ENCODE data around the gene PIP4K2A. TPM values are rescaled to one million over a fixed set of nuclear protein-coding genes. Genes with fewer than 3 reads are reported as not detected.
"Not testable (repeated sequence)": the region's sequence is repeated elsewhere in the genome, so short reads cannot be mapped to it uniquely, and the experiment has no call there.

Gene PIP4K2A
- total RNA-seq, 2 experiments from 2014 or later: 126 to 137 TPM

DNA sequence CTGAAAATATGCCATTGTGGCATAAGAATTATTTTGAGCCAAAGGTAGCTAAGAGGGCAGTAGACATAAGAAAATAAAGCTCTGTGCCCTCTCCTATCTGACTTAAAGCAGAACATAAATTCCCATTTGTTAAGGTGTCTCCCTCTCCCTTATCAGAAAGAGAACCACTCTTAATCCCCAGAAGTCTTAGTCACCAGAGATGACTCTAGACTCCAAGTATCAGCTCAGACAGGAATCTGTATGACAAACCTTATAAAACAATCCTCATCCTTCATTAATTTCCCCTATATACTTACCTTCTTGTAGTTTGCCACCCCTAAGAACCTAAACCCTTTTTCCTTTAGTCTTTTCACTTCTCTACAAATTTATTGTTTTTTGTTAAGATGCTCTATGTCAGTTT is 21.8 kb upstream of the PIP4K2A start:
- H3K4me1 Mint-ChIP-seq: no peaks in the 10 kb centered on the region
- DNase-seq: no peak
- CTCF ChIA-PET: no interaction called here
- no peak overlapping the region for H3K4me3 Mint-ChIP-seq
- no peaks in the 10 kb centered on the region for H3K36me3 Mint-ChIP-seq (ENCODE audit: low read depth)
- H3K27me3 Mint-ChIP-seq: peaks cover 6% of the 10 kb centered on the region
- no peaks in the 10 kb centered on the region for H3K9me3 Mint-ChIP-seq
- no peak overlapping the region for H3K27ac Mint-ChIP-seq
- POLR2A ChIA-PET: no interaction called here

- H3K4me1 Mint-ChIP-seq: no peaks in the 10 kb centered on the region
- peaks cover 6% of the 10 kb centered on the region for H3K27me3 Mint-ChIP-seq
- no peak overlapping the region for H3K27ac Mint-ChIP-seq
- H3K4me3 Mint-ChIP-seq: no peak overlapping the region
- no peaks in the 10 kb centered on the region for H3K9me3 Mint-ChIP-seq
- H3K36me3 Mint-ChIP-seq (ENCODE audit: low read depth): no peaks in the 10 kb centered on the region
- ChIA-PET CTCF (no interaction called here), POLR2A (no interaction called here)
- no peak for DNase-seq
These were observed 19.6 kb upstream of the PIP4K2A start for GRCh38 chr10:22733992-22734391.

DNA sequence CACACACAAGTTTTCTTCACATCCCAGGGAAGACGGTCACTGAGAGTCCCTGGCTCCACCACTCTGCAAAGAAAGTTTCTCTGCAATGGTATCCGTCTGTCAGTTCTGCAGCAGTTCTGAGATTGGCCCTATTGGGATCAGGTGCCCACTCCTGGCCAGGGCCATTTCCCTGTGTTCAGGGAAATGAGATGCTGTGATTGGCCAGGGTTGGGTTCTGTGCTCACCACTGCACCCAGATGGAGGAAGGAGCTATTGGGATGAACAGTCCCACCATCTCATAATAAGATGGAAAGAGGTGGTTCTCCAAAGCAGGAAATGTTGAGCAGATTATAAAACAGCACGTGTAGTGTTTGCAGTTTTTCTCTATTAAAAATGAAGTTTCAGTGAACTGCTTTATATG is 13.3 kb upstream of the PIP4K2A start:
- no peaks in the 10 kb centered on the region for H3K36me3 Mint-ChIP-seq (ENCODE audit: low read depth)
- no peak for DNase-seq
- H3K27me3 Mint-ChIP-seq: no peaks in the 10 kb centered on the region
- ChIA-PET CTCF (no interaction called here), POLR2A (no interaction called here)
- no peaks in the 10 kb centered on the region for H3K4me1 Mint-ChIP-seq
- H3K4me3 Mint-ChIP-seq: no peak overlapping the region
- H3K9me3 Mint-ChIP-seq: no peaks in the 10 kb centered on the region
- no peak overlapping the region for H3K27ac Mint-ChIP-seq

DNA sequence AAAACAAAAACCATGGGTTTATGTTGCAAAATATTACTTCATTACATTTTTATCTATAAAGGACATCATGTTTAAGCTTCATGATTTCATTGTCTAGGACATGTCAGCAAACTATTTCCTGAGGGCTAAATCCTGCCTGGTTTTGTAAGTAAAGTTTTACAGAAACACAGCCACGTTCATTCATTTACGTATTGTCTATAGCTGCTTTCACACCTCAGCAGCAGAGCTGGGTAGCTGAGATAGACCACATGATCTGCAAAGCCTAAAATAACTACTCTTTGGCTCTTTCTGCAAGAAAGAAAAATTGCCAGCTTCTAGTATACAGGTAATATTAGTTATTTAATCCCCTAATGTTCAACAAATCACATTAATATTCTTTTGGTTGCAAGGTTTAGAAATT is 12.7 kb upstream of the PIP4K2A start:
- Mint-ChIP-seq H3K4me1 (no peaks in the 10 kb centered on the region), H3K27ac (no peak overlapping the region), H3K27me3 (no peaks in the 10 kb centered on the region), H3K9me3 (no peaks in the 10 kb centered on the region), H3K4me3 (no peak overlapping the region), H3K36me3 (ENCODE audit: low read depth) (no peaks in the 10 kb centered on the region)
- ChIA-PET CTCF (interaction anchor here (1.2 kb wide), 1 partner anchor 262 kb away, joined by 5 read pairs; no protein-coding TSS in a partner anchor), POLR2A (no interaction called here)
- no peak for DNase-seq

DNA sequence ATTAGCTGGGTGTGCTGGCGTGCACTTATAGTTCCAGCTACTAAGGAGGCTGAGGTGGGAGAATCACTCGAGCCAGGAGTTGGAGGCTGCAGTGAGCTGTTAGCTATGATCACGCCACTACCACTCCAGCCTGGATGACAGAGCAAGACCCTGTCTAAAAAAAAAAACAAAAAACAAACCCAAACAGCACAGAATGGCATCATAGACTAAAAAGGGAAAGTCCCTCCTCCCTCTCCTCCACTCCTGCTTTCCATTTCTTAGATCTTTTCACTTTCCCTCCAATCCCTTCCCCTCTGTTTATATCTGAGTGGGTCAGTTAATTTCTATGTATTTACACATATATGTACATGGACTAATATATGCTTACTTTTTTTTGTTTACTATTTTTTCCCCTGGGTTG is 10.4 kb upstream of the PIP4K2A start:
- no peak for DNase-seq
- Mint-ChIP-seq H3K4me1 (peaks cover 4% of the 10 kb centered on the region), H3K27ac (no peak overlapping the region), H3K27me3 (no peaks in the 10 kb centered on the region), H3K36me3 (ENCODE audit: low read depth) (no peaks in the 10 kb centered on the region), H3K9me3 (no peaks in the 10 kb centered on the region), H3K4me3 (no peak overlapping the region)
- ChIA-PET CTCF (no interaction called here), POLR2A (no interaction called here)

DNA sequence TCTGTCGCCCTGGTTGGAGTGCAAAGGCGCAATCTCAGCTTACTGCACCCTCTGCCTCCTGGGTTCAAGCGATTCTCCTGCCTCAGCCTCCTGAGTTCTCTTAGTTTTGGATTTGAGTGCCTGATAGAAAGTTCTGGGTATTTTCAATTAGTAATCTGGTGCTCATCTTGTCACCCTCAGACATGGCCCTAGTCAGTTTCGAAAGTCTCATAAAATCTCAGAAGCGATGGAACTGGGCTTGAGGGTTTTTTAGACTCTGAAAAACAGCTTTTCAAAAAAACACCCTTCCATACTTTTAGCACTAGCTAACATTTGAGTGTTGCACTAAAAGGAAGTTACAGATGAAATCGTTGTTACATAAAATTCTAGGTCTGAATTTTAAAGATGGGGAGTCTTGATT is 9.4 kb upstream of the PIP4K2A start:
- POLR2A ChIA-PET: no interaction called here
- no peaks in the 10 kb centered on the region for H3K36me3 Mint-ChIP-seq (ENCODE audit: low read depth)
- no peak overlapping the region for H3K27ac Mint-ChIP-seq
- H3K27me3 Mint-ChIP-seq: no peaks in the 10 kb centered on the region
- H3K4me3 Mint-ChIP-seq: no peak overlapping the region
- H3K9me3 Mint-ChIP-seq: no peaks in the 10 kb centered on the region
- DNase-seq: no peak
- CTCF ChIA-PET: no interaction called here
- H3K4me1 Mint-ChIP-seq: peaks cover 6% of the 10 kb centered on the region

- Mint-ChIP-seq H3K4me1 (peaks cover 6% of the 10 kb centered on the region), H3K4me3 (no peak overlapping the region), H3K9me3 (no peaks in the 10 kb centered on the region), H3K27me3 (no peaks in the 10 kb centered on the region), H3K36me3 (ENCODE audit: low read depth) (no peaks in the 10 kb centered on the region), H3K27ac (no peak overlapping the region)
- no peak for DNase-seq
- CTCF ChIA-PET: no interaction called here
- POLR2A ChIA-PET: no interaction called here
These were observed 9.0 kb upstream of the PIP4K2A start for GRCh38 chr10:22723343-22723779.

DNA sequence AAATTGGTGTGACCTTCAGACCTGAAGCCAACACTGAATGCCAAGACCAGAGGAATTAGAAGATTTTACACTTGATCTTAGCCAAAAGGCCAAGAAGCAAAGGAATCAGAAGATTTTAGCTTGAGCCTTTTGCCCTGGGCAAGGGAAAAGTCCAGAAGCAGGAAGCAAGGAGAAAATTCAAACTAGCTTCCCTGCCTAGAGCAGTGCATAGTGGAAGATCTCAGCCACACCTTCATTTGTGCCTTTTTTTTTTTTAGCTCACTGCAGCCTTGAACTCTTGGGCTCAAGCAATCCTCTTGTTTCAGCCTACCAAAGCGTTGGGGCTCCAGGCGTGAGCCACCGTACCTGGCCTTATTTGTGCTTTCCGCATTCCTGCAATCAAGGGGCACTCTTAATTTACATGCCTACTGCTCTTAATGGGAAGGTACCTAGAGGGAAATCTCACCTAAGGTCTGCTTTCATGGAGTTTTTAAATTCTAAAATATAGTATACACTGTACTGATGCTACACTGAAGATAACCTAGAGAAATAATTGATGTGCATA is 8.3 kb upstream of the PIP4K2A start:
- Mint-ChIP-seq H3K9me3 (no peaks in the 10 kb centered on the region), H3K4me3 (no peak overlapping the region), H3K27me3 (no peaks in the 10 kb centered on the region), H3K4me1 (peaks cover 6% of the 10 kb centered on the region), H3K27ac (no peak overlapping the region), H3K36me3 (ENCODE audit: low read depth) (no peaks in the 10 kb centered on the region)
- ChIA-PET POLR2A (no interaction called here), CTCF (interaction anchor here (0.6 kb wide), 1 partner anchor 88 kb away, joined by 4 read pairs; no protein-coding TSS in a partner anchor)
- no peak for DNase-seq

- H3K36me3 Mint-ChIP-seq (ENCODE audit: low read depth): no peaks in the 10 kb centered on the region
- H3K27ac Mint-ChIP-seq: no peak overlapping the region
- H3K27me3 Mint-ChIP-seq: no peaks in the 10 kb centered on the region
- no peak for DNase-seq
- no peak overlapping the region for H3K4me3 Mint-ChIP-seq
- no peaks in the 10 kb centered on the region for H3K9me3 Mint-ChIP-seq
- CTCF ChIA-PET: interaction anchor here (1.0 to 1.2 kb wide), 2 partner anchors 135 to 147 kb away, joined by 4 read pairs; no protein-coding TSS in a partner anchor
- peaks cover 6% of the 10 kb centered on the region for H3K4me1 Mint-ChIP-seq
- POLR2A ChIA-PET: interaction anchor here (1.1 kb wide), 1 partner anchor 160 kb away, joined by 3 read pairs; no protein-coding TSS in a partner anchor
These were observed 6.3 kb upstream of the PIP4K2A start for GRCh38 chr10:22720667-22721066.

DNA sequence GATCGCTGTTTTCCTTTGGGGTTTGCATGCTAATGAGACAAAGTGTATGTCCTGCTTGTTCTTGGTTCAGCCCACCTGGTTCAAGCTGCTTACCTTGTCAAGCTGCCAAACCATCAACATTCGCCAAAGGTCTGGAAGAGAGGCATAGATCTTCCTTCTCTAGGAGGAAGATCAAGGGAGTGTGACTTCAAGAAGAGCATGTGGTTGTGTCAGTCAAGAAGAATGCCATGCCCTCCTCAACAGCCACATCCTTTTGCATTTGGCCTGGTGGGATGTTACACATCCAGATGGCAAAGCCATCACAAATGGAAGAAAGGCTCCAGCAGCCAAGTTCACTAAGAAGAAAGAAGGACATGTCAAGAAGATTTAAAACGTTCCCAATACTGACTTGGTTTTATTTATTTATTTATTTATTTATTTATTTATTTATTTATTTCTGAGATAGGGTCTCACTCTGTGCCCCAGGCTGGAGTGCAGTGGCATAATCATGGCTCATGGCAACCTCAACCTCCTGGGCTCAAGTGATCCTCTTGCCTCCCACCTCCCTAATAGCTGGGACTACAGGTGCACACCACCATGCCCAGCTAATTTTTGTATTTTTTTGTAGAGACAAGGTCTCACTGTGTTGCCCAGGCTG is 5.1 kb upstream of the PIP4K2A start:
- POLR2A ChIA-PET: no interaction called here
- CTCF ChIA-PET: interaction anchor here (1.0 kb wide), 1 partner anchor 134 kb away, joined by 4 read pairs; no protein-coding TSS in a partner anchor

DNA sequence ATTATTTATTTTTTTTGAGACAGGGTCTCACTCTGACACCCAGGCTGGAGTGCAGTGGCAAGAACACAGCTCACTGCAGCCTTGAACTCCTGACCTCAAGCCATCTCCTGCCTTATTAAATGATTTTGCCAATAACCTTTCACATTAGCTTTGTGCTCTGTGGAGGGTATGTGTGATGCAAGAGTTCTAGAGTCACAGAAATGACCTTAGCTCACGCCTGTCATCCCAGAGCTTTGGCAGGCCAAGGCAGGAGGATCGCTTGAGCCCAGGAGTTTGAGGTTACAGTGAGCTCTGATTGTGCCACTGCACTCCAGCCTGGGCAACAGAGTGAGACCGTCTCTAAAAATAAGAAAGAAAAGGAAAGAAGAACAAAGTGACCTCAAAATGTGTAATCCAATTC is 4.3 kb upstream of the PIP4K2A start:
- H3K27ac Mint-ChIP-seq; POLR2A ChIA-PET; H3K27me3 Mint-ChIP-seq; DNase-seq; H3K9me3 Mint-ChIP-seq; CTCF ChIA-PET; H3K36me3 Mint-ChIP-seq (ENCODE audit: low read depth); H3K4me3 Mint-ChIP-seq: not testable (repeated sequence)
- H3K4me1 Mint-ChIP-seq: peaks cover 11% of the 10 kb centered on the region

More for the DNA sequence above, 5.1 kb upstream of the PIP4K2A start:
- no peaks in the 10 kb centered on the region for H3K27me3 Mint-ChIP-seq
- H3K36me3 Mint-ChIP-seq (ENCODE audit: low read depth): no peaks in the 10 kb centered on the region
- no peaks in the 10 kb centered on the region for H3K9me3 Mint-ChIP-seq
- H3K27ac Mint-ChIP-seq: no peak overlapping the region
- H3K4me3 Mint-ChIP-seq: no peak overlapping the region
- no peak for DNase-seq
- peaks cover 11% of the 10 kb centered on the region for H3K4me1 Mint-ChIP-seq

GRCh38 chr10:22717728-22718127 is 3.4 kb upstream of the PIP4K2A start:
- H3K4me1 Mint-ChIP-seq: peaks cover 12% of the 10 kb centered on the region
- H3K36me3 Mint-ChIP-seq (ENCODE audit: low read depth): peaks cover 2% of the 10 kb centered on the region
- H3K27me3 Mint-ChIP-seq: no peaks in the 10 kb centered on the region
- DNase-seq: no peak
- CTCF ChIA-PET: no interaction called here
- H3K4me3 Mint-ChIP-seq: no peak overlapping the region
- no peak overlapping the region for H3K27ac Mint-ChIP-seq
- H3K9me3 Mint-ChIP-seq: no peaks in the 10 kb centered on the region
- POLR2A ChIA-PET: no interaction called here

DNA sequence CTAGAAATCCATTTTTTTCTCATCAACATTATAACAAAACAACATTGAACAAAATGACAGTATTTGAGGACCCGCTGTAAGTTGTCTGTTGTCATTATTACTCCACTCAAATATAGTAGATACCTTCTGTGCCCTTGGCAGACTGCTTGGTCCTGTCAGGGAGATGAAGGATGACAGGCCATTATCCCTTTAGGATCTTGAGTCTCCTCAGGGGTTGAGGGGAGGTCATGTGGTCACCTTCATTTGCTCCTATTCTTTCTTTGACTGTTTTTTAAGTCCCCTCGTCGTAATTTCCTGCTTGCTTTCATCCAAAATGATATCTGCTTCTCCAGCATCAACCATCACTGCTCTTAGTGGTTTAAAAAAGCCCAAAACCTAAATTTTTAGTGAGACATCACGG is 2.6 kb upstream of the PIP4K2A start:
- Mint-ChIP-seq H3K27ac (no peak overlapping the region), H3K4me3 (no peak overlapping the region), H3K36me3 (ENCODE audit: low read depth) (peaks cover 7% of the 10 kb centered on the region), H3K27me3 (no peaks in the 10 kb centered on the region), H3K4me1 (peaks cover 17% of the 10 kb centered on the region), H3K9me3 (no peaks in the 10 kb centered on the region)
- no peak for DNase-seq
- ChIA-PET POLR2A (no interaction called here), CTCF (no interaction called here)

DNA sequence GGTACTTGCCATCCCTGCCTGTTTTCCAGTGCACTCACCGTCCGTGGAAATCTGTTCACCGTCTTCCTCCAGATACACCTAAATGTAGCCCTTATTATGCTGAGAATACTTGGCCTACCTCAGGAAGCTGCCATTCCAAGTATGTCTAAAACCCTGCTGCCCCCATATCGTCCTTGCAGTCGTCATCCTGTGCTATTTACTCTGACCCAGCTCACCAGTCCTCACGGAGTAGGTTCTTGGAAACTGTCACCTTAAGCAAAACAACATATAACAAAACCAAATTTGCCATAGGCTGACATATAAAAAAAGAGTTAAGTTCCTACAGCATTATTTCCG is 880 bp upstream of the PIP4K2A start:
- H3K9me3 Mint-ChIP-seq: no peaks in the 10 kb centered on the region
- peaks cover 27% of the 10 kb centered on the region for H3K4me1 Mint-ChIP-seq
- ChIA-PET POLR2A (interaction anchor here (1.3 to 4.1 kb wide), 5 partner anchors 21 to 85 kb away, joined by 3 to 56 read pairs (median 15); no protein-coding TSS in a partner anchor), CTCF (interaction anchor here (1.2 kb wide), 1 partner anchor 85 kb away, joined by 5 read pairs; no protein-coding TSS in a partner anchor)
- H3K27me3 Mint-ChIP-seq: no peaks in the 10 kb centered on the region
- H3K36me3 Mint-ChIP-seq (ENCODE audit: low read depth): peaks cover 11% of the 10 kb centered on the region
- H3K4me3 Mint-ChIP-seq: peak overlapping the region; percentile 69
- DNase-seq: no peak
- peak overlapping the region; percentile 75 for H3K27ac Mint-ChIP-seq
